Right renal pelvis (tissue), 4 donors: ENCODE data around the gene MEI1. TPM values are rescaled to one million over a fixed set of nuclear protein-coding genes. Genes with fewer than 3 reads are reported as not detected.
"Not testable (repeated sequence)": the region's sequence is repeated elsewhere in the genome, so short reads cannot be mapped to it uniquely, and the experiment has no call there.

Experiments used
- DNase-seq, 4 donors: peaks; one replicate each; pipeline ENCODE4 v3.0.0-alpha.2; 2013; ENCODE audit warnings: low read depth in 4 of 4, low spot score in 3 of 4, missing footprints in 1 of 4
- polyA plus RNA-seq, 4 donors: library from polyadenylated mRNA; unstranded; fragments of 120-200 nt; gene quantifications; one replicate each; pipeline ENCODE4 v1.2.1, GENCODE V29; 2013; ENCODE audit not compliant: insufficient read length in 4 of 4

The MEI1 gene
- polyA plus RNA-seq, 4 donors: 1.3 to 2.9 (median 2.4) TPM

- DNase-seq: no peak
Measured at GRCh38 chr22:41676134-41676533, 23.2 kb upstream of the MEI1 start.

GRCh38 chr22:41681616-41682015, 17.7 kb upstream of the MEI1 start:
- DNase-seq: no peak

DNA sequence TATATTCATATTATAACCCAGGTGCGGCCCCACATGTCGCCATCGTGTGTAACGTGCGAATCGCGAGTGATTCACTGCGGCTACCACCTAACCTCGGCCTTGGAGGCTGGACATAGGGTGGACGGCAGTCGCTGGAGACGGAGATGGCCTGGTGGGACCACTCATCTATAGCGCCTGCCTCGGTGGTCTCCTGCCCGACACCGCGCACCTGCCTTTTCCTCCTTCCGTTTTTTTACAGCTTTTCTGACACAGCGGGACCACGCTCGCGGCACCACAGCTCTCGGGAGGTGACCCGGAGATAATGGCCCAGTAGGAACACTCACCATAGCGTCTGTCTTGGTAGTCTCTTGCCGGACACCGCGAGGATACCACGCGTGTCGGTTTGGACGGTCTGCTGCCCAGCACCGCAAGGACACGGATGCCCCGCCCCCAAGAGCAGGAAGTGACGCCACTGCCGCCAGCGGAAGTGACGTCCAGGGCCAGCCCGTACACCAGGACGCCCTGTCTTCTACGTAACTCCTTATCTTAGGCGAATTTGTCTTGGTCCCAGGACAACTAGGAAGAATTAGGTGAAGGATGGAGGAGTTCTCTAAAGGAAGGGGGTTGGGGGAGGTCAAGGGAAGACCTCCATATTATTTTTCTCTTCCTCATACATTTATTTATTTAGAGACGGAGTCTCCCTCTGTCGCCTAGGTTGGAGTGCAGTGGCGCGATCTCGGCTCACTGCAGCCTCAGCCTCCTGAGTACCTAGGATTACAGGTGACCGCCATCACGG, 17.1 kb upstream of the MEI1 start:
- peak; percentile 56 to 79 (median 76) for DNase-seq

DNA sequence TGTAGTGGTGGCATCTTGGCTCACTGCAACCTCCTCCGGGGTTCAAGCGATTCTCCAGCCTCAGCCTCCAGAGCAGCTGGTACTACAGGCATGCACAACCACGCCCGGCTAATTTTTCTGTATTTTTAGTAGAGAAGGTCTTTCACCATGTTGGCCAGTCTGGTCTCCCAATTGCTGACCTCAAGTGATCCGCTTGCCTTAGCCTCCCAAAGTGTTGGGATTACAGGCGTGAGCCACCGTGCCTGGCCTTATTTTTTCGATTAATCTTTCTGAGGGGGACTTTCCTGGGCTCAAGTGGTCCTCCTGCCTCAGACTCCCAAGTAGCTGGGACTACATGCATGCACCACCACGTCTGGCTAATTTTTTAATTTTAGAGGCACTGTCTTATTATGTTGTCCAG, 16.3 kb upstream of the MEI1 start:
- DNase-seq: no peak

DNA sequence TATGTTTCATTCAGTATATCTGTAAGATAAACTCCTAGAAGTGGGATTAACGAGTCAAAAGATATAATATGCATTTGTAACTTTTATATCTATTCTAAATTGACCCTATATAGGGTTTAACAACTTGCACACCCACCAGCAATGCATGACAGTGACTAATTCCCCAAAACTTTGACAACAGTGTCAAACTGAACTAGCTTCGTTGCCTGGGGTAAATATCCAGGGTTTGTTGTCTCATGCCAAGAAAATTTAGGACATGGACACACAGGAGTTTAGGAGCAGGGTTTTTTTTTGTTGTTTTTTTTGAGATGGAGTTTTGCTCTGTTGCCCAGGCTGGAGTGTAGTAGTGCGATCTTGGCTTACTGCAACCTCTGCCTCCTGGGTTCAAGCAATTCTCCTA, 15.7 kb upstream of the MEI1 start:
- DNase-seq: no peak

- no peak for DNase-seq
Measured at GRCh38 chr22:41684194-41684593, 15.1 kb upstream of the MEI1 start.

DNA sequence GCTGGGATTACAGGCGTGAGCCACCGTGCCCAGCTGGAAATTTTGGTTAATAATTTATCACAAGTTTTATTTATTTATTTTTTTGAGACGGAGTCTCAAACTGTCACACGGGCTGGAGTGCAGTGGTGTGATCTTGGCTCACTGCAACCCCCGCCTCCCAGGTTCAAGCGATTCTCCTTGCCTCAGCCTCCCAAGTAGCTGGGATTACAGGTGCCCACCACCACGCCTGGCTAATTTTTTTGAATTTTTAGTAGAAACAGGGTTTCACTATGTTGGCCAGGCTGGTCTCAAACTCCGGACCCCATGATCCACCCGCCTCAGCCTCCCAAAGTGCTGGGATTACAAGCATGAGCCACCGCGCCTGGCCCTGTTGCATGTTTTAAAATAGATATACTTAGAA, 12.4 kb upstream of the MEI1 start:
- not testable (repeated sequence) for DNase-seq

- DNase-seq: no peak
Measured at GRCh38 chr22:41687901-41688364, 11.4 kb upstream of the MEI1 start.

- DNase-seq: peak; percentile 78 to 83 (median 80)
Measured at GRCh38 chr22:41688365-41689211, 10.7 kb upstream of the MEI1 start, which contains the start of gene SNU13. Gene SNU13, minus strand, starts transcription at chr22:41688867. Its CDS starts 71 bp downstream, at chr22:41688796.

GRCh38 chr22:41690476-41690875, 8.8 kb upstream of the MEI1 start:
- no peak for DNase-seq

- no peak for DNase-seq
Measured at GRCh38 chr22:41695211-41695610, 4.1 kb upstream of the MEI1 start.

DNA sequence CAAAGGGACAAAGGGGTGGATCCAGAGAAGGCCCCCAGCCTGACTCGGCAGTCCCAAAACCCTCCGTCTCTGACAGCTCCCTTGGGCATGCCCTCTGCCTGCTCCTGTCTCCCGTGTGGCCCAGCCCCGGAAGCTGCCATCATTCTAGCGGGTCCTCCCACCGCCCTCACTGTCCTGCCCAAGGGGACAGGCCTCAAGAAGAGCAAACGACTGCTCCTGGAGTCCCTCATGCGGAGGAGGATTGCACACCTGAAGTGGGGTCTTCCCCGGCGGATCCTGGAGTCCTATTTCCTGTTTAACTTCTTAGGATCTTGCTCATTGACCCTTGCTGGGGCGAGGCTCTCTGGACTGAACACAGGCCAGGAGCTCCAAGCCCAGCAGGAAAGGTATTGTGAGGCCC, 2.6 kb upstream of the MEI1 start:
- DNase-seq: no peak

DNA sequence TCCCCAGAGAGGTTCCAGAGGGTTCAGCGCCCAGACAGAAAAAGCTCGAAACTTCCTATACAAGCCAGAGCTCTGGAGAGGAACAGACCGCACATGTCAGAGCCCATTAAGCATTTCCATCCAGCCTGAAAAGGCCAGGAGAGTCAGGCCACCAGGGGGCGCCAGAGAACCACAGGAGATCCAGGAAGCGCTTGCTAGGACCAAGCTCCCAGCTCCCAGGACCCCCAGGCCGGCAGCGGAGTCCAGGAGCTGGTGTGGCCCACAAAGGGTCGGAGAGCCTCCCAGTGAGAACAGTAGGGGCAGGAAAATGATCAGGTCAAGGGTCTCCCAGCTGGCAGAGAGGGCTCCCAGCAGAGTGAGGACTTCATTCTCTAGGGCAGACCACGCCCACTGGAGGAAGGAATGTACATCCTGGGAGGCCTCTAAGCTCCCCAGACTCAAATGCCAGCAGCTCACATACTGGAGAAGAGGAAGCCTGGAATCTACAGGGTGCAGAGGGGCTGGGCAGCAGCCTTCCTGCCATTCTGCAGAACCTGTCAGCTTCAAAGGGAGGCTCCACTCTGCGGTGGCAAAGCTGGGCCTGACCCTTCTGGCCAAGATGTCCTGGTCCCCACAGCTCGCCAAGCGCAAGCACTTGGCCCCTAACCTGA, 2.1 kb upstream of the MEI1 start:
- peak; percentile 88 to 91 (median 90) for DNase-seq

DNA sequence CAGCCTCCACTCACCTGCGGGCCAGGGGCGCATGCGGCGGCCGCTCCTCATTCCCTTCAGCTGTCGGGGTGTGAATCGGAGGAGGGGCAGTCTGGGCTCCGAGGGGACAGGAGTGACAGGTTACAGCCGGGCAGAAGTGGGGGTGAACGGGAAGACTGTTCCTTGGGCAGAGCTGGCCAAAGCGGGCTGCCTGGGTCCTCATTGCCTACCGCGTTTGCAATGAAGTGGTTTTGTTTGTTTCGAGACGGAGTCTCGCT, 733 bp downstream of the MEI1 start:
- no peak for DNase-seq

- no peak for DNase-seq
Measured at GRCh38 chr22:41702763-41703162, 3.5 kb downstream of the MEI1 start.

GRCh38 chr22:41709341-41709740, 10.0 kb downstream of the MEI1 start:
- no peak for DNase-seq

GRCh38 chr22:41713004-41713403, 13.7 kb downstream of the MEI1 start:
- DNase-seq: no peak

- no peak for DNase-seq
Measured at GRCh38 chr22:41722496-41722895, 23.2 kb downstream of the MEI1 start.

DNA sequence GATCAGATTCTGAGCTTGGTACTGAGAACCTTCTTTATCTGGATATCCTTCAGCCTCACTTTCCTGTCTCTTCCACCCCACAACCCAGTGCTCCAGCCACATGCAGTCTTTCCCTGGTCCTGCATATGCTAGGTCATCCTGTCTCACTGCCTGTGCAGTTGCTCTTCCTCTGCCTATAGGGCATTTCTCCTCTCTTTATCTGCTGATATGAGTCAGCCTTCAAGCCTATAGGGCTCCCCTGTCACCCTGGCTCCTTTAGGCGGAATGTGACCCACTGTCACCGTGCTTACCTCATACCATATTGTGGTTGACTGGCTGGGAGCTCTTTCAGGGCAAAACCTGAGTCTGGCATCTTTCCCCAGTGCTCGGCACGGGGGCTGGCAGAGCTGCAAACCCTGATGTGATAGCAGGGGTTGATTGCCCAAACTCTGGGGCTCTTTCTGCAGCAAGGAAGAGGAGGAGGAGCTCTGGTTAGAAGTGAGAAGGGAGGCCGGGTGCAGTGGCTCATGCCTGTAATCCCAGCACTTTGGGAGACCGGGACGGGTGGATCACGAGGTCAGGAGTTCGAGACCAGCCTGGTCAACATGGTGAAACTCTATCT, 26.3 kb downstream of the MEI1 start:
- no peak for DNase-seq

GRCh38 chr22:41731609-41732008, 32.3 kb downstream of the MEI1 start:
- DNase-seq: no peak
